ENCODE data around the gene CCDC85A.

CCDC85A gene

DNA sequence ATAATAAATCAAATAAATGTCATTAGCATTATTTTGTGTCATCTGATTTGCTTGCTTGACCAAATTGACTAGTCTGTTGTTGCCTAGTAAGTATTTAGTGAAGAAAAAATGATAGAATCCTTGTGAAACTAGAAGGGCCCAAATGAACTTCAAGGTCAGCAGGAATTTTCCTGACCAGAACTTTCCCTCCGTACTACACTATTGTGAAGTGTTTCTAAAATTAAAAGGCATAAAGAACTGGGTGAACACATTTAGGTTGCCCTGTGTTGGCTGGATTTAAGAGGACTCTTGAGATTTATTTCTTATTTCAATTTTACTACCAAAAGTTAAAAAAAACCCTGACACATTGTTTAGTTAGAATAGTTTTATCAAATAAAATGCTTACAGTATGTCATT lies 142.6 kb downstream of the CCDC85A start:
- Histone ChIP-seq H3K27me3 (ENCODE audit: insufficient read depth, low read length, poor library complexity, severe bottlenecking) (no peaks in the 10 kb centered on the region), H3K79me2 (ENCODE audit: insufficient read depth, low read length) (no peaks in the 10 kb centered on the region), H3K36me3 (ENCODE audit: insufficient read depth, low read length) (no peaks in the 10 kb centered on the region), H3K9me2 (replicated peaks; ENCODE audit: low read depth, low read length) (no peaks in the 10 kb centered on the region), H3K4me1 (ENCODE audit: insufficient read depth, low read length, poor library complexity, severe bottlenecking) (no peaks in the 10 kb centered on the region), H3K4me2 (ENCODE audit: low read depth, low read length, poor library complexity, severe bottlenecking) (no peak overlapping the region), H3F3A (ENCODE audit: low read depth) (no peaks in the 10 kb centered on the region), H3K9ac (ENCODE audit: low read depth, low read length, poor library complexity, severe bottlenecking) (no peak overlapping the region), H3K4me3 (ENCODE audit: low read length, poor library complexity, severe bottlenecking) (no peak overlapping the region), H4K20me1 (ENCODE audit: insufficient read depth, low read length, poor library complexity, severe bottlenecking) (no peaks in the 10 kb centered on the region), H2AFZ (ENCODE audit: low read length) (no peak overlapping the region), H3K9me3 (ENCODE audit: insufficient read depth, low read depth, low read length) (no peaks in the 10 kb centered on the region)
- TF ChIP-seq CTCF (conservative IDR thresholded peaks at IDR 0.05; ENCODE audit: low read length) (no peak), EZH2phosphoT487 (IDR thresholded peaks at IDR 0.05; ENCODE audit: borderline replicate concordance) (no peak)

GRCh38 chr2:56331810-56332209 lies 148.0 kb downstream of the CCDC85A start:
- no peaks in the 10 kb centered on the region for H3K9me3 ChIP-seq (ENCODE audit: insufficient read depth, low read depth, low read length)
- no peaks in the 10 kb centered on the region for H3K4me1 ChIP-seq (ENCODE audit: insufficient read depth, low read length, poor library complexity, severe bottlenecking)
- no peaks in the 10 kb centered on the region for H3F3A ChIP-seq (ENCODE audit: low read depth)
- H3K9me2 ChIP-seq (replicated peaks; ENCODE audit: low read depth, low read length): no peaks in the 10 kb centered on the region
- H3K4me2 ChIP-seq (ENCODE audit: low read depth, low read length, poor library complexity, severe bottlenecking): no peak overlapping the region
- H3K9ac ChIP-seq (ENCODE audit: low read depth, low read length, poor library complexity, severe bottlenecking): no peak overlapping the region
- no peaks in the 10 kb centered on the region for H3K27me3 ChIP-seq (ENCODE audit: insufficient read depth, low read length, poor library complexity, severe bottlenecking)
- H3K4me3 ChIP-seq (ENCODE audit: low read length, poor library complexity, severe bottlenecking): no peak overlapping the region
- H4K20me1 ChIP-seq (ENCODE audit: insufficient read depth, low read length, poor library complexity, severe bottlenecking): no peaks in the 10 kb centered on the region
- H2AFZ ChIP-seq (ENCODE audit: low read length): no peak overlapping the region
- no peaks in the 10 kb centered on the region for H3K79me2 ChIP-seq (ENCODE audit: insufficient read depth, low read length)
- TF ChIP-seq EZH2phosphoT487 (IDR thresholded peaks at IDR 0.05; ENCODE audit: borderline replicate concordance) (no peak), CTCF (conservative IDR thresholded peaks at IDR 0.05; ENCODE audit: low read length) (no peak)
- no peaks in the 10 kb centered on the region for H3K36me3 ChIP-seq (ENCODE audit: insufficient read depth, low read length)

DNA sequence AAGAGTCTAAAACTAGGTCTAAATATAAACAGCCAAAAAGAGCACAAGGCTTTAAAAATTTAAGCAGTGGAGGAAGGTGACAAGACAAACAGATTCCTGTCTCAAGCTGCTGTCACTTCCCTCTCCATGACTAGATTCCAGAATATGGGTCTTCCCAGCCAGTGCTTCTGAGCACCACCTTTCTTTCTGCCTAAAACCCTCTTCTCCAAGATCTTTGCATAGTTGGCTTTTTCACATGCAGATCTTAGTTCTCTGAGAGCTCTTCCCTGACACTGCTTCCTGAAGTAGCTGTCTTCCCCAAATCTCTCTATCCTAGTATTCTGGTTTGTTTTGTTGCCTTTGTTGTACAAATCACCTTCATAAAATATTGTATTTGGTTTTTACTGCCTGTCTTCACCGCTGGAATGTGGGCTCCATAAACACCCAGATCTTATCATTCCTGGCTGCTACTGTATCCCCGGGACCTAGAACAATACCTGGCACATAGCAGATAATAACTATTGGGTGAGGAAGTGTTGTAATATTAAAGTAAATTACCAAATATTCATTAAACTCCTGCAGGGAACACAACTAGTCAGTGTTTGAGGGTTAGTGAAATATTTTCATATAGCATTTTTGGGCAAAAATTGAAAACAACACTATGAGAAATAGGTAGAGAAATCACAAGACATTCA lies 150.2 kb downstream of the CCDC85A start:
- no peak overlapping the region for H2AFZ ChIP-seq (ENCODE audit: low read length)
- H3K79me2 ChIP-seq (ENCODE audit: insufficient read depth, low read length): no peaks in the 10 kb centered on the region
- H3K9me3 ChIP-seq (ENCODE audit: insufficient read depth, low read depth, low read length): no peaks in the 10 kb centered on the region
- no peaks in the 10 kb centered on the region for H3K27me3 ChIP-seq (ENCODE audit: insufficient read depth, low read length, poor library complexity, severe bottlenecking)
- no peaks in the 10 kb centered on the region for H3K9me2 ChIP-seq (replicated peaks; ENCODE audit: low read depth, low read length)
- no peak overlapping the region for H3K4me3 ChIP-seq (ENCODE audit: low read length, poor library complexity, severe bottlenecking)
- H3K9ac ChIP-seq (ENCODE audit: low read depth, low read length, poor library complexity, severe bottlenecking): no peak overlapping the region
- no peak for TF ChIP-seq CTCF (conservative IDR thresholded peaks at IDR 0.05; ENCODE audit: low read length)
- TF ChIP-seq EZH2phosphoT487 (IDR thresholded peaks at IDR 0.05; ENCODE audit: borderline replicate concordance): no peak
- H3K4me2 ChIP-seq (ENCODE audit: low read depth, low read length, poor library complexity, severe bottlenecking): no peak overlapping the region
- H4K20me1 ChIP-seq (ENCODE audit: insufficient read depth, low read length, poor library complexity, severe bottlenecking): no peaks in the 10 kb centered on the region
- no peaks in the 10 kb centered on the region for H3K4me1 ChIP-seq (ENCODE audit: insufficient read depth, low read length, poor library complexity, severe bottlenecking)
- no peaks in the 10 kb centered on the region for H3F3A ChIP-seq (ENCODE audit: low read depth)
- H3K36me3 ChIP-seq (ENCODE audit: insufficient read depth, low read length): no peaks in the 10 kb centered on the region
